ENCODE results near the gene MCUR1.

DNA sequence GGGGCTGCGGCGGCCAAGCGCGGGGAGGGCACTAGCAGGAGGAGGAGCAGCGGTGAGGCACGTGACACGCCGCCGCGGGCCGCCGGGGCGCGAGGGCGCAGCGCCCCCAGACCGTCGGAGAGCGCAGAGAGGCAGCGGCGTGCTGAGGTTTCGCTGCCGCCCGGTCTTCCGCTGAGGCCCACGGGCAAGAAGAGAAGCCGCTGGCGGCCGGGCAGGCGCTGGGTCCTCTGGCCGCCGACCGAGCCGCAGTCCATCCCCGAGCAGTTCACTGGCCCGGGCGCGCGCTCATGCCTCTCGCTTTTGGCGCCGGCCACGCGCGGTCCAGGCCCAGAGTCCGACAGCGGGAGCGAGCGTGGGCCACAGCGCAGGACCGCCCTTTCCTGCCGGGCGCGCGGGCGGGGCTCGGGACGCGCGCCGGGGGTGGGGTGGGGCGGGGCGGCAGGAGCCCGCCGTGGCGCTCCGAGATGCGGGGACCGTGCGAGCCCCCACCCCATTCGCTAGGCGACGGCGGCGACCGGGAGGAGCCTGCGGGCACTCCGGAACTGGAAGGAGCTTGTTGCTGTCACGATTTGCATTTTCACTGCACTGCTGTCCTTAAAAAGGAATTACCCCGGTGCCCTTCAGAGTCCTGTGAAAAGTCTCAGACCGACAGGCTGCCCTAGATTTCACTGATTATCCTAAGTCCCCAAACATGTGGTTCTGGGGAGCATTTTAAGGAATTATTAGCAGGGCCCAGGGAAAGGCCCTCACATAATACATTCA is at the start of gene MCUR1:
- no peak; the same call in 1 of the 2 replicates for TF ChIP-seq SIN3A (IDR thresholded peaks at IDR 0.05; ENCODE audit: borderline replicate concordance, insufficient read depth, low read depth, low read length)
- TF ChIP-seq, protein P1, sequence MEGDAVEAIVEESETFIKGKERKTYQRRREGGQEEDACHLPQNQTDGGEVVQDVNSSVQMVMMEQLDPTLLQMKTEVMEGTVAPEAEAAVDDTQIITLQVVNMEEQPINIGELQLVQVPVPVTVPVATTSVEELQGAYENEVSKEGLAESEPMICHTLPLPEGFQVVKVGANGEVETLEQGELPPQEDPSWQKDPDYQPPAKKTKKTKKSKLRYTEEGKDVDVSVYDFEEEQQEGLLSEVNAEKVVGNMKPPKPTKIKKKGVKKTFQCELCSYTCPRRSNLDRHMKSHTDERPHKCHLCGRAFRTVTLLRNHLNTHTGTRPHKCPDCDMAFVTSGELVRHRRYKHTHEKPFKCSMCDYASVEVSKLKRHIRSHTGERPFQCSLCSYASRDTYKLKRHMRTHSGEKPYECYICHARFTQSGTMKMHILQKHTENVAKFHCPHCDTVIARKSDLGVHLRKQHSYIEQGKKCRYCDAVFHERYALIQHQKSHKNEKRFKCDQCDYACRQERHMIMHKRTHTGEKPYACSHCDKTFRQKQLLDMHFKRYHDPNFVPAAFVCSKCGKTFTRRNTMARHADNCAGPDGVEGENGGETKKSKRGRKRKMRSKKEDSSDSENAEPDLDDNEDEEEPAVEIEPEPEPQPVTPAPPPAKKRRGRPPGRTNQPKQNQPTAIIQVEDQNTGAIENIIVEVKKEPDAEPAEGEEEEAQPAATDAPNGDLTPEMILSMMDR (IDR thresholded peaks at IDR 0.05), result peak; percentile 38
- peak; percentile 84 for TF ChIP-seq POLR2AphosphoS5 (IDR thresholded peaks at IDR 0.05; ENCODE audit: low read depth, low read length)

All from Panc1 (cell line).